GM18519 (cell line): ENCODE data around the gene KLHDC8A.

Source experiments
- ATAC-seq: cut with Tn5 transposase; IDR thresholded peaks from one replicate; pipeline ENCODE4 v1.9.1; 2021; ENCODE audit warnings: mild to moderate bottlenecking, moderate library complexity; ENCODE audit not compliant: unreplicated experiment, low FRiP score

KLHDC8A gene

DNA sequence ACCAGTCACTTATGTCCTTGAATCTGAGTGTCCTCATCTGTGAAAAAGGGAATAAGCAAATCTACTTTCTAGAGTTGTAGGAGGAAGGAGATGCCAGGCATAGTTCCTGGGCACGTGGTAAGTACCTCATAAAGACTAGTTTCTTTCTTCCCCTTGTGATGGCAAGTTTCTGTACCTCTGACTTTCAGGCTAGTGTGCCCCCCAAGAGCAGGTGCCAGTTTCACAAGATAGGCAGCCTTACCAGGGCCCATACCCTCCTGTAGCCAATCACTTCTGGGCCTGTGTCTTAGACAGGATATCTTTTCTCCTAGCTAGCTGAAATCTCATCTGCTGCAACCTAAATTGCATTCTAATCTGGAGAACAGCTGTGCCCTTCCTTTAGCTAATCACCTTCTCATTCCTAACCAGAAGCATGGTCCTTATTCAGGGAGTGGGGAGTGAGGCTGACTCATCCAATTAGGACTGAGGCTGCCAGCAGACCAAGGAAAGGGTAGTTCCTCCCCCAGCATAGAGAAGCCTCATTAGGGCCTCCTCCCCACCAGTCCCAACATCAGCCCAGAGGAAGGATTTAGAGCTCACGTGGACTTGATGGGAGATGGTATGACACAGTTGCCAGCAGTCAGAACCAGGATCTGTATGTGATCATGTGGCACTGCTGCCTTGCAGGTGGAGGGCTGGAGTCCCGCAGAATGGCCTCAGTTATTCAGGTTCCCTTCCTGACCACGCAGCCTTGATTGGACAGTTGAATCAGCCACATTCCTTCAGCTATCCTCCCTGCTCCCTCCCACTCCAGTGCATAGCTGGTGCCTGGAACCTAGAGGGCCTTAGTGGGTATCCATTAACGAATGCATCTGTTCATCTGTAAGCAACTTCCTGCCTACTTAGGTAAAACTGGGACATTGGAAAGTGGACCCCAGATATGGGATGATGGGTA lies 7.9 kb downstream of the KLHDC8A start:
- no peak for ATAC-seq

DNA sequence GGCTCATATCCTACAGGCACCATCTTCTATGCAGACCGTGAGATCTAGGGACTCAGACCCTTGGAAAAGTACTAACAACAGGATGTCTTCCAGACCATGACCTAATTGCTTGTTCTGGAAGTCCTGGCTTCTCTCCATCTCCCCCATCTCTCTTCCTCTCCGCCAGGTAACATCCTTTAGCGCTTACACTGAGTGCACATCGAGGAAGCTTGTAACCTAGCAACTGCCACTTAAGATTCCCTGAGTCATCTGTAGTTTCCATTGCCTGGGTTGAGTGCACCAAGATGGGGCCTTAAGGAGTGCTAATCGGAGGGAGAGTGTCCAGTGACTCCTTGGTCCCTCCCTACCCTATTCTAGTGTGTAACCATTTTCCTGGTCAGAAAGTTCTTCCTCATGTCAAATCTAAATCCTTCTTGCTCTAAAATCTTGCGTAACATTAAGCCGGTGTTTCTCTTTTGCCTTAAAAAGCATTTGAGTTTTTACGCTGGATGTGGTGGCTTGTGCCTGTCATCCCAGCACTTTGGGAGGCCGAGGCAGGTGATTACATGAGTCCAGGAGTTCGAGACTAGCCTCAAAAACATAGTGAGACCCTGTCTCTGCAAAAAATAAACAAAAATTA lies 9.7 kb downstream of the KLHDC8A start:
- no peak for ATAC-seq

DNA sequence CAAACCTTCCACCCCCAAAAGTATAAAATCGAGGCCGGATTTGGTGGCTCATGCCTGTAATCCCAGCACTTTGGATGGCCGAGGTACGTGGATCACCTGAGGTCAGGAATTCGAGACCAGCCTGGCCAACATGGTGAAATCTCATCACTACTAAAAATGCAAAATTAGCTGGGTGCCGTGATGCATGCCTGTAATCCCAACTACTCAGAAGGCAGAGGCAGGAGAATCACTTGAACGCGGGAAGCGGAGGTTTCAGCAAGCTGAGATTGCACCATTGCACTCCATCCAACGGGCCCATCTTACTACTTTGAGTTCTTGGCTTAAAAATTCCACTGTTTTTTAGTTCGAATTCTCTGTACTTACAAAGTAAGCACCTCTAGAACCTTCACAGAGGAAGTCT lies 11.0 kb downstream of the KLHDC8A start:
- no peak for ATAC-seq

DNA sequence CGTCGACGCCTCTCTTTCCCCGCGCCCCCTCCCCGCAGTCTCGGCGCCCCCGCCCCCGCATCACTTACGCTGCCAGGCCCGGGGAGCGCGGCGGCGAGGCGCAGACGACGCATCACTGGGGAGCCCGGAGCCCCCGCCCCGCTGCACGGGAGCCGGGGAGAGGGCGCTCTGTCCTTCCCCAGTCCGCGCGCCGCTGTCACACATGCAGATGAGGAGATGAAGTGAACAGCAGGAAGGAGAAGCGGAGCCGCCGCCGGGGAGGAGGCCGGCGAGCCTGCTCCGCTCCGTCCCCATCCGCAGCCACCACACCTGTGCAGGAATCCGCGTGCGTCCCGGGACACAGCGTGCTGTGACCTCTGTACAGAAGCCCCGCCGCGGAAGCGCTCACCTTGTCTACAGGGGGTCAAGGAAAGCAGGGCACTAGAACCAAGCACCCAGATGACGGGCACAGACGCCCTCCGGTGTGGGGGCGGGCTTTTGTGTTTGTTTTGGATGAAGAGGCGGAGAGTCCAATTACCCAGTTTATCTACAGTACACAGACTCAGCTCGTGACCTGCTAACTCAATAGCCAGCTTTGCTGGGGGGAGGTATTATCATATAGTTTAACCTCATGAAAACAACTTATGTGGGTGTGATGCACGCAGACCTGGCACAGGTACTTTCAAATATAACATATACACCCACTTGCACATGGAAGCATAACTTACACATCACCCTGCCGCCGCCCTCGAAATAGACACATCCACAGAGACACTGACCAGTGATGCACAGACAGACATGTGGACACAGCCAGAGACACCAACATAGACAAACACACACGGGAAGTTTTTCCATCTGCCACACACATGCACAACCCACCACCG lies 12.4 kb downstream of the KLHDC8A start:
- no peak for ATAC-seq

- no peak for ATAC-seq
Measured at GRCh38 chr1:205343431-205344065, 13.2 kb downstream of the KLHDC8A start.

DNA sequence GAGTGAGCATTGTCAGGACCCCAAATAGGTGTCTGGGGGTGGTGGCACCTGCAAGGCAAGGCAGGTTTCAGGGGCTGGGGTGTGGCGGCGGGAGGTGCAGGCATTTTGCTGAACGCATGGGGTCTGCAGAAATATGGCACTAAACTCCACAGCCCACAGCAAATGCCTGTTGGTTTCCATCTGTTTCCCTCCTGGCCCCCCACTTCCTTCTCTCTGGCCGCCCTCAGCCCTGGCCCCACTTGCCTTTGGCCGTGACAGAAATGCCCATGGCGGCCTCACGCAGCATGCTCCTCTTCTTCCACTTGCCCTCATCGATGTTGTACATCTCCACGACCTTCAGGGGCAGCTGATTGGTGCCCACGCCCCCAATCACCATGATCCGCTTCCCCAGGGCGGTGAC lies 13.7 kb downstream of the KLHDC8A start:
- no peak for ATAC-seq

- ATAC-seq, result no peak
Measured at GRCh38 chr1:205340676-205341075, 16.0 kb downstream of the KLHDC8A start.

GRCh38 chr1:205339717-205340116 lies 17.0 kb downstream of the KLHDC8A start:
- no peak for ATAC-seq

- no peak for ATAC-seq
Measured at GRCh38 chr1:205339197-205339702, 17.5 kb downstream of the KLHDC8A start.

- no peak for ATAC-seq
Measured at GRCh38 chr1:205338011-205338410, 18.7 kb downstream of the KLHDC8A start.

- no peak for ATAC-seq
Measured at GRCh38 chr1:205337481-205337880, 19.2 kb downstream of the KLHDC8A start.

- ATAC-seq, result no peak
Measured at GRCh38 chr1:205335692-205336091, 21.0 kb downstream of the KLHDC8A start.

DNA sequence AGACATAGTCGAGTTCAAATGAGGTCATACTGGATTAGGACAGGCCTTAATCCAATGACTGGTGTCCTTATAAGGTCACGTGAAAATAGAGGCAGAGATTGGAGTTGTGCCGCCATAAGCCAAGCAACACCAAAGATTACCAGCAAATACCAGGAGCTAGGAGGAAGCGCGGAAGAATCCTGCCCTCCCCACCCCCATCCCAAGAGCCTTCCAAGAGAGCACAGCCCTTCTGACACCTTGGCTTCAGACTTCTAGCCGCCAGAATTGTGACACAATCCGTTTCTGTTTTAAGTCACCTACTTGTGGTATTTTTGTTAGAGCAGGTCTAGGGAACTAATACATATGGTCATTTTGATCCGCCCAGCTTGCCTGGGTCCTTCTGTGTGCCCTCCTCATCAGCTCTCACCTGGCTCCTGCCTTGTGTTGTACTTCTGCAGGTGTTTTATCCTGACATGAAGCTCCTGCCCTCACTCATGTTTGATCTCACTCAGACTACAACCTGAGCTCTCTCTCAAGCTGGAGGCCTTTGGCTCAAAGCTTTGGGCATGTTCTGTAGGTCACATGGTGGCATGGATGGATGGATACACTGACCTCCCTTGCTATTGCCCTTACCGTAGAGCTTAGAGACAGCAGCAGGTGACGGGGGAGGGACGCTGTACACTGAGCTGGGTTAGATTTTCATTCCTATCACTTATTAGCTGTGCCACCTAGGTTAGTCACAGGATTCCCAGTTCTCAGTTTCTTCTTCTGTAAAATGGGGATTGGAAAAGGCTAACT lies 24.5 kb downstream of the KLHDC8A start:
- no peak for ATAC-seq

- no peak for ATAC-seq
Measured at GRCh38 chr1:205330150-205330549, 26.6 kb downstream of the KLHDC8A start.

DNA sequence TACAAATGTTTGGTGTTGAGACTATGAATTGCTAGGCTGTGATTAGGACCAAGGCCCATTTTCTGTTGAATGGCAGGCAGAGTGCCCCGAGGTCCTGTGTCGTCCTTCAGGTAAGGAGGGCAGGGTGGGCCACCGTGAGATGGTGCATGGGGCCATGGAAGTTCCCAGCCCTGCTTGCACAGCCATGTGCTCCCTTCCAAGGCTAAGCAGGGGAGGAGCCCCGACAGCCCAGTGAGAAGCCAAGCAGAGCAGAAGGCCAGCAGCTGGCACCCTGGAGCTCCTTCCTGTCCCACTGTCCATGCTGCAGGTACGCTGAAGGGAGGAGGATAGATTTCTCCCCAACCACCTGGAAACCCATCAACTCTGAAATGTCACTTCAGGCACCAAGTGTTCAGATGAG lies 27.0 kb downstream of the KLHDC8A start:
- ATAC-seq, result no peak

- ATAC-seq, result no peak
Measured at GRCh38 chr1:205328476-205328875, 28.2 kb downstream of the KLHDC8A start.

DNA sequence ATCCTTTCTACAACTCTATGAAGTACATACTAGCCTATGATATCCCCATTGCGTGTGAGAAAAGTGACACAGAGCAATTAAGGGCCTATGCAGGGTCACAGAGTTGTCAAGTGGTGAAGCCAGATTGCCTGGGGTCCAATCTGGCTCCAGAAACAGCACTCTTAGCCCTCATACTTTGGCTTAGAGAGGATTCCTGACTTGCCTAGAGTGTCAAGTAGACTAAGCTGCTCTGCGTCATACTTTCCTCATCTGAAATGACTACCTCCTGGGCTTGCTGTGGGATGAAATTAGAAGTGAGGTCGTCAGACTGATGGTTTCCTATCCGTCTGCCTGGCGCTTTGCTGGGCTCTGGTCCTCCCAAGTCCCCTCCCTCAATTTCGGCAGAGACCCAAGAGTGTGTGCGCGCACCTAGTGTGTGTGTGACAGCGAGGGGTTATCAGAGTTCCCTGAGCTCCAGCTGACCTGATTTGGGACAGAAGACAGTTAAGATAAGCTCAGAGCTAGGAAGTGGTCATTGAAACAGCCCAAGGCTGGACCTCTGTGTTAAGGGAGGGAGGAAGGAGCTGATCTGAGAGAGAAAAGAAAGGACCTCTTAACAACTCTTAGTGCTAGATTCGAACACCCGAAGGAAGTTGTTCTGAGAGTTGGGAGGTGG lies 29.8 kb downstream of the KLHDC8A start:
- no peak for ATAC-seq

- no peak for ATAC-seq
Measured at GRCh38 chr1:205325334-205325884, 31.3 kb downstream of the KLHDC8A start.

- ATAC-seq, result no peak
Measured at GRCh38 chr1:205324781-205325180, 31.9 kb downstream of the KLHDC8A start.
